GM12878 (cell line): ENCODE measurements around the gene SLC13A3.

Experiments used
- ASH2L ChIP-seq: fragments of 300-600, 200-600 bp; sonication (generic); IDR thresholded peaks from 2 replicates; pipeline ENCODE4 v1.6.1; 2017; ENCODE audit warnings: low read depth, mild to moderate bottlenecking, borderline replicate concordance
- CHD4 ChIP-seq: fragments of 200-600 bp; sonication (generic); IDR thresholded peaks from 2 replicates; pipeline ENCODE4 v1.6.1; 2016; ENCODE audit warnings: mild to moderate bottlenecking
- JUND ChIP-seq: IDR thresholded peaks from 2 replicates; pipeline ENCODE4 v1.6.1; 2012; ENCODE audit warnings: low read depth, mild to moderate bottlenecking, low read length, improper control_type of control experiment, moderate library complexity
- NFXL1 ChIP-seq: fragments of 450-650 bp; IDR thresholded peaks from 2 replicates; pipeline ENCODE4 v1.6.1; 2017; ENCODE audit warnings: antibody characterized with exemption, mild to moderate bottlenecking, borderline replicate concordance
- TCF7 ChIP-seq: IDR thresholded peaks from 2 replicates; pipeline ENCODE4 v1.6.1; 2014; ENCODE audit warnings: antibody characterized with exemption, borderline replicate concordance
- TF ChIP-seq, protein P1 (sequence below): IDR thresholded peaks from 2 replicates; pipeline ENCODE4 v1.6.1; 2012; ENCODE audit warnings: low read depth, low read length, improper control_type of control experiment
- TF ChIP-seq, protein P2 (sequence below), 3 experiments: IDR thresholded peaks in 2 of 3; conservative IDR thresholded peaks in 1 of 3; 2 replicates each; pipeline ENCODE4 v1.5.1; 2011; ENCODE audit warnings: low read depth in 3 of 3, low read length in 3 of 3, mild to moderate bottlenecking in 3 of 3, control low read depth in 2 of 3, moderate library complexity in 2 of 3, inconsistent platforms in 1 of 3, mixed read lengths in 1 of 3; ENCODE audit not compliant: control insufficient read depth in 2 of 3, insufficient read depth in 1 of 3; ENCODE audit errors: extremely low read depth in 1 of 3
- TF ChIP-seq, protein P3 (sequence below): IDR thresholded peaks from 2 replicates; pipeline ENCODE4 v1.6.1; 2012; ENCODE audit warnings: improper control_type of control experiment, low read depth, low read length; ENCODE audit not compliant: insufficient replicate concordance

DNA sequence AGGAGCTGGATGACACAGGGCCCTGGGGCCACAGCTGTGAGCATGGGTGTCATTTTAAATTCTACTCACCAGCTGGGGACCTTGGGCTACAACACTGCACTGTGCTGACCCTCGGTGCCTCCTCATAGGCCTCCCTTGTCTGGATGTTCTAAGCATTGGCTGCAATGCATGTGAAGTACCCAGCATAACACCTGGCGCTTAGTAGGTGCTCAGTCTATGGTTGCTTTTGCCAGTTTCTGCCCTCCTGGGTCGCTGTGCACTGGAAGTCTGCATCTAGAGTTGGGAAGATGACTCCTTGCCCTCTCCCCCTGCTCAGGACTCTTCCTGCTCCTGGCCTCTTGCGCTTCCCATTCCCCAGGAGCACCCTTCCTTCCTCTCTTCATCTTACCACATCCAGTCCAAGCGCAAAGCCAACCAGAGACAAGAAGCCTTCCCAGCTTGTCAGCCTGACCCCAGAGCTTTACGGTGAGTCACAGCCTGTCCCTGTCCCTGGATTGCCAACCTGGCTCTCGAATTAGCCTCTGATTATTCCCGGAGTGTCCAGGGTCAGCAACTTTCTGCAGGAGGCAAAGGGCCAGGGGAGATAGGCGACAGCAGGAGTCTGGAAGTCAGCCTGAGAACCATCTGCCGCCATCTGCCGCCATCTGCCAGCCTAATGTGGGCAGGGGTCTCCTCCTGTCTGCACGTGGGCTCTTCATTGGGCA lies 8.8 kb downstream of the SLC13A3 start:
- no peak for TF ChIP-seq NFXL1
- TF ChIP-seq JUND = no peak
- TF ChIP-seq TCF7 = no peak
- TF ChIP-seq, protein P1, sequence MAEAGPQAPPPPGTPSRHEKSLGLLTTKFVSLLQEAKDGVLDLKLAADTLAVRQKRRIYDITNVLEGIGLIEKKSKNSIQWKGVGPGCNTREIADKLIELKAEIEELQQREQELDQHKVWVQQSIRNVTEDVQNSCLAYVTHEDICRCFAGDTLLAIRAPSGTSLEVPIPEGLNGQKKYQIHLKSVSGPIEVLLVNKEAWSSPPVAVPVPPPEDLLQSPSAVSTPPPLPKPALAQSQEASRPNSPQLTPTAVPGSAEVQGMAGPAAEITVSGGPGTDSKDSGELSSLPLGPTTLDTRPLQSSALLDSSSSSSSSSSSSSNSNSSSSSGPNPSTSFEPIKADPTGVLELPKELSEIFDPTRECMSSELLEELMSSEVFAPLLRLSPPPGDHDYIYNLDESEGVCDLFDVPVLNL = no peak
- TF ChIP-seq CHD4 = no peak
- TF ChIP-seq ASH2L = no peak
- TF ChIP-seq, protein P2, sequence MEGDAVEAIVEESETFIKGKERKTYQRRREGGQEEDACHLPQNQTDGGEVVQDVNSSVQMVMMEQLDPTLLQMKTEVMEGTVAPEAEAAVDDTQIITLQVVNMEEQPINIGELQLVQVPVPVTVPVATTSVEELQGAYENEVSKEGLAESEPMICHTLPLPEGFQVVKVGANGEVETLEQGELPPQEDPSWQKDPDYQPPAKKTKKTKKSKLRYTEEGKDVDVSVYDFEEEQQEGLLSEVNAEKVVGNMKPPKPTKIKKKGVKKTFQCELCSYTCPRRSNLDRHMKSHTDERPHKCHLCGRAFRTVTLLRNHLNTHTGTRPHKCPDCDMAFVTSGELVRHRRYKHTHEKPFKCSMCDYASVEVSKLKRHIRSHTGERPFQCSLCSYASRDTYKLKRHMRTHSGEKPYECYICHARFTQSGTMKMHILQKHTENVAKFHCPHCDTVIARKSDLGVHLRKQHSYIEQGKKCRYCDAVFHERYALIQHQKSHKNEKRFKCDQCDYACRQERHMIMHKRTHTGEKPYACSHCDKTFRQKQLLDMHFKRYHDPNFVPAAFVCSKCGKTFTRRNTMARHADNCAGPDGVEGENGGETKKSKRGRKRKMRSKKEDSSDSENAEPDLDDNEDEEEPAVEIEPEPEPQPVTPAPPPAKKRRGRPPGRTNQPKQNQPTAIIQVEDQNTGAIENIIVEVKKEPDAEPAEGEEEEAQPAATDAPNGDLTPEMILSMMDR (IDR thresholded peaks at IDR 0.05 in 2 of 3, conservative IDR thresholded peaks at IDR 0.05 in 1 of 3; ENCODE audit: control insufficient read depth in 2 of 3, extremely low read depth in 1 of 3, insufficient read depth in 1 of 3, low read depth in 3 of 3, low read length in 3 of 3) = no peak
- TF ChIP-seq, protein P3, sequence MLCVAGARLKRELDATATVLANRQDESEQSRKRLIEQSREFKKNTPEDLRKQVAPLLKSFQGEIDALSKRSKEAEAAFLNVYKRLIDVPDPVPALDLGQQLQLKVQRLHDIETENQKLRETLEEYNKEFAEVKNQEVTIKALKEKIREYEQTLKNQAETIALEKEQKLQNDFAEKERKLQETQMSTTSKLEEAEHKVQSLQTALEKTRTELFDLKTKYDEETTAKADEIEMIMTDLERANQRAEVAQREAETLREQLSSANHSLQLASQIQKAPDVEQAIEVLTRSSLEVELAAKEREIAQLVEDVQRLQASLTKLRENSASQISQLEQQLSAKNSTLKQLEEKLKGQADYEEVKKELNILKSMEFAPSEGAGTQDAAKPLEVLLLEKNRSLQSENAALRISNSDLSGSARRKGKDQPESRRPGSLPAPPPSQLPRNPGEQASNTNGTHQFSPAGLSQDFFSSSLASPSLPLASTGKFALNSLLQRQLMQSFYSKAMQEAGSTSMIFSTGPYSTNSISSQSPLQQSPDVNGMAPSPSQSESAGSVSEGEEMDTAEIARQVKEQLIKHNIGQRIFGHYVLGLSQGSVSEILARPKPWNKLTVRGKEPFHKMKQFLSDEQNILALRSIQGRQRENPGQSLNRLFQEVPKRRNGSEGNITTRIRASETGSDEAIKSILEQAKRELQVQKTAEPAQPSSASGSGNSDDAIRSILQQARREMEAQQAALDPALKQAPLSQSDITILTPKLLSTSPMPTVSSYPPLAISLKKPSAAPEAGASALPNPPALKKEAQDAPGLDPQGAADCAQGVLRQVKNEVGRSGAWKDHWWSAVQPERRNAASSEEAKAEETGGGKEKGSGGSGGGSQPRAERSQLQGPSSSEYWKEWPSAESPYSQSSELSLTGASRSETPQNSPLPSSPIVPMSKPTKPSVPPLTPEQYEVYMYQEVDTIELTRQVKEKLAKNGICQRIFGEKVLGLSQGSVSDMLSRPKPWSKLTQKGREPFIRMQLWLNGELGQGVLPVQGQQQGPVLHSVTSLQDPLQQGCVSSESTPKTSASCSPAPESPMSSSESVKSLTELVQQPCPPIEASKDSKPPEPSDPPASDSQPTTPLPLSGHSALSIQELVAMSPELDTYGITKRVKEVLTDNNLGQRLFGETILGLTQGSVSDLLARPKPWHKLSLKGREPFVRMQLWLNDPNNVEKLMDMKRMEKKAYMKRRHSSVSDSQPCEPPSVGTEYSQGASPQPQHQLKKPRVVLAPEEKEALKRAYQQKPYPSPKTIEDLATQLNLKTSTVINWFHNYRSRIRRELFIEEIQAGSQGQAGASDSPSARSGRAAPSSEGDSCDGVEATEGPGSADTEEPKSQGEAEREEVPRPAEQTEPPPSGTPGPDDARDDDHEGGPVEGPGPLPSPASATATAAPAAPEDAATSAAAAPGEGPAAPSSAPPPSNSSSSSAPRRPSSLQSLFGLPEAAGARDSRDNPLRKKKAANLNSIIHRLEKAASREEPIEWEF = no peak
